HepG2 (cell line): Measurements from ENCODE around the gene ATP6V0D1. TPM values are rescaled to one million over a fixed set of nuclear protein-coding genes. Genes with fewer than 3 reads are reported as not detected.

ENCODE experiments used
- ESRRA ChIP-seq: sonication (generic); formaldehyde crosslinking; IDR thresholded peaks from 2 replicates; pipeline ENCODE4 v1.5.1; 2020; ENCODE audit warnings: mild to moderate bottlenecking, low read depth, missing genetic modification reagents
- ETV5 ChIP-seq: IDR thresholded peaks from 2 replicates; pipeline ENCODE4 v1.6.1; 2018; ENCODE audit warnings: missing biosample characterization, missing genetic modification reagents, inconsistent platforms, borderline replicate concordance
- EZH2 ChIP-seq: conservative IDR thresholded peaks from 2 replicates; pipeline ENCODE4 v1.6.1; 2012; ENCODE audit warnings: mild to moderate bottlenecking, low read depth, low read length, moderate library complexity
- FOXO1 ChIP-seq: sonication (generic); formaldehyde crosslinking; IDR thresholded peaks from 2 replicates; pipeline ENCODE4 v1.4.0; 2020; ENCODE audit warnings: missing genetic modification reagents
- MEIS1 ChIP-seq: sonication (generic); formaldehyde crosslinking; IDR thresholded peaks from 2 replicates; pipeline ENCODE4 v1.9.0; 2021; ENCODE audit warnings: mild to moderate bottlenecking, missing genetic modification reagents, moderate library complexity, borderline replicate concordance
- PHF8 ChIP-seq: sonication (generic); formaldehyde crosslinking; IDR thresholded peaks from 2 replicates; pipeline ENCODE4 v1.5.0; 2020; ENCODE audit warnings: missing genetic modification reagents
- SRY ChIP-seq: sonication (generic); formaldehyde crosslinking; IDR thresholded peaks from 2 replicates; pipeline ENCODE4 v1.8.0; 2022; ENCODE audit warnings: mild to moderate bottlenecking, missing genetic modification reagents
- SYNCRIP ChIP-seq: fragments of 200-400 bp; formaldehyde crosslinking; IDR thresholded peaks from 2 replicates; pipeline ENCODE4 v1.6.1; 2018; ENCODE audit warnings: mild to moderate bottlenecking, low read depth, low read length; ENCODE audit not compliant: insufficient read depth
- ZFY ChIP-seq: sonication (generic); formaldehyde crosslinking; IDR thresholded peaks from 2 replicates; pipeline ENCODE4 v1.4.0; 2020; ENCODE audit warnings: missing genetic modification reagents
- ZIK1 ChIP-seq: sonication (generic); formaldehyde crosslinking; IDR thresholded peaks from 2 replicates; pipeline ENCODE4 v1.5.0; 2020; ENCODE audit warnings: mild to moderate bottlenecking, low read depth, missing genetic modification reagents, borderline replicate concordance
- ZNF850 ChIP-seq: sonication (generic); formaldehyde crosslinking; conservative IDR thresholded peaks from 2 replicates; pipeline ENCODE4 v1.9.0; 2021; ENCODE audit warnings: mild to moderate bottlenecking, missing genetic modification reagents
- polyA plus RNA-seq, 8 experiments: library from polyadenylated mRNA; depleted of rRNA in 3 of 8; stranded (reverse) in 7 of 8; unstranded in 1 of 8; fragments of >200 nt; fragmentation: Illumina TruSeq in 4 of 8; extraction: Trizol in 4 of 8; gene quantifications; 2 replicates each; pipeline versions ENCODE4 v1.2.1 to v1.2.3, GENCODE V29; 2011 to 2016; ENCODE audit warnings: low read depth in 4 of 8, missing spikeins in 1 of 8, mixed read lengths in 1 of 8; ENCODE audit not compliant: insufficient read depth in 1 of 8
- total RNA-seq, 5 experiments: library from RNA; depleted of rRNA; stranded (reverse); fragments of >200 nt; fragmentation: Illumina TruSeq; extraction: Trizol; gene quantifications; 2 replicates each; pipeline ENCODE4 v1.2.3, GENCODE V29; 2016; ENCODE audit warnings: low read depth in 1 of 5
- TF ChIP-seq, protein P1 (sequence below): sonication (generic); formaldehyde crosslinking; IDR thresholded peaks from 2 replicates; pipeline ENCODE4 v1.4.0; 2020; ENCODE audit warnings: missing genetic modification reagents, borderline replicate concordance
- TF ChIP-seq, protein P2 (sequence below): sonication (generic); formaldehyde crosslinking; IDR thresholded peaks from 2 replicates; pipeline ENCODE4 v1.4.0; 2020; ENCODE audit warnings: mild to moderate bottlenecking, missing genetic modification reagents
- TF ChIP-seq, protein P3 (sequence below): sonication (generic); formaldehyde crosslinking; IDR thresholded peaks from 2 replicates; pipeline ENCODE4 v1.5.0; 2020; ENCODE audit warnings: missing genetic modification reagents
- TF ChIP-seq, protein P4 (sequence below): IDR thresholded peaks from 2 replicates; pipeline ENCODE4 v1.6.1; 2016; ENCODE audit warnings: missing genetic modification reagents, missing compliant biosample characterization
- TF ChIP-seq, protein P5 (sequence below): sonication (generic); formaldehyde crosslinking; IDR thresholded peaks from 2 replicates; pipeline ENCODE4 v1.4.0; 2020; ENCODE audit warnings: missing genetic modification reagents
- TF ChIP-seq, protein P6 (sequence below): IDR thresholded peaks from 2 replicates; pipeline ENCODE4 v1.6.1; 2016; ENCODE audit warnings: control low read depth
- TF ChIP-seq, protein P7 (sequence below): IDR thresholded peaks from 2 replicates; pipeline ENCODE4 v1.6.1; 2016; ENCODE audit warnings: missing biosample characterization, missing genetic modification reagents, low read depth

Gene ATP6V0D1
- total and polyA plus RNA-seq, 2 of the 13 experiments (the other 11 are each of a cell fraction or from before 2014, with no cell fraction given), result 51.1 to 61.3 TPM

DNA sequence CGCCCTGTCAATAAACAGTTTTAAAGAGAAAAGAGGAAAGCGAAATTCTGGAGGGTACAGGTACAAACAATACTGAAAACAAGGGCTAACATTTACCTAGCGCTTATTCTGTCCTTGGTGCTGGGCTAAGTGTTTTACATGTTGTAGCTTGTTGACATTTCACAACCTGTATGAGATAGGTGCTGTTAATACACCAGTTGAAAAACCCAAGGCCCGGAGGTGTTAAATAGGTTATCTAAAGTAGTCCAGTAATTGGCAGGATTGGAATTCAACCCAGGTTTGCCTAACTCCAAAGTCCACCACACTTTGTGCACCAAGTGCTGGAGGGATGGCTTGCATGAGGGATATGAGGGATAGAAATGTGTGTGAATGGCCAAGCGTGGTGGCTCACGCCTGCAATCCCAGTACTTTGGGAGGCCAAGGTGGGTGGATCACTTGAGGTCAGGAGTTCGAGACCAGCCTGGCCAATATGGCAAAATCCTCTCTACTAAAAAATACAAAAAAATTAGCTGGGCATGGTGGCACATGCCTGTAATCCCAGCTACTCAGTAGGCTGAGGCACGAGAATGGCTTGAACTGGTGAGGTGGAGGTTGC lies 2.9 kb downstream of the ATP6V0D1 start (continued):
- TF ChIP-seq, protein P1, sequence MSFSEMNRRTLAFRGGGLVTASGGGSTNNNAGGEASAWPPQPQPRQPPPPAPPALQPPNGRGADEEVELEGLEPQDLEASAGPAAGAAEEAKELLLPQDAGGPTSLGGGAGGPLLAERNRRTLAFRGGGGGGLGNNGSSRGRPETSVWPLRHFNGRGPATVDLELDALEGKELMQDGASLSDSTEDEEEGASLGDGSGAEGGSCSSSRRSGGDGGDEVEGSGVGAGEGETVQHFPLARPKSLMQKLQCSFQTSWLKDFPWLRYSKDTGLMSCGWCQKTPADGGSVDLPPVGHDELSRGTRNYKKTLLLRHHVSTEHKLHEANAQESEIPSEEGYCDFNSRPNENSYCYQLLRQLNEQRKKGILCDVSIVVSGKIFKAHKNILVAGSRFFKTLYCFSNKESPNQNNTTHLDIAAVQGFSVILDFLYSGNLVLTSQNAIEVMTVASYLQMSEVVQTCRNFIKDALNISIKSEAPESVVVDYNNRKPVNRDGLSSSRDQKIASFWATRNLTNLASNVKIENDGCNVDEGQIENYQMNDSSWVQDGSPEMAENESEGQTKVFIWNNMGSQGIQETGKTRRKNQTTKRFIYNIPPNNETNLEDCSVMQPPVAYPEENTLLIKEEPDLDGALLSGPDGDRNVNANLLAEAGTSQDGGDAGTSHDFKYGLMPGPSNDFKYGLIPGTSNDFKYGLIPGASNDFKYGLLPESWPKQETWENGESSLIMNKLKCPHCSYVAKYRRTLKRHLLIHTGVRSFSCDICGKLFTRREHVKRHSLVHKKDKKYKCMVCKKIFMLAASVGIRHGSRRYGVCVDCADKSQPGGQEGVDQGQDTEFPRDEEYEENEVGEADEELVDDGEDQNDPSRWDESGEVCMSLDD (CRISPR knock-in tag), result no peak
- TF ChIP-seq, protein P2, sequence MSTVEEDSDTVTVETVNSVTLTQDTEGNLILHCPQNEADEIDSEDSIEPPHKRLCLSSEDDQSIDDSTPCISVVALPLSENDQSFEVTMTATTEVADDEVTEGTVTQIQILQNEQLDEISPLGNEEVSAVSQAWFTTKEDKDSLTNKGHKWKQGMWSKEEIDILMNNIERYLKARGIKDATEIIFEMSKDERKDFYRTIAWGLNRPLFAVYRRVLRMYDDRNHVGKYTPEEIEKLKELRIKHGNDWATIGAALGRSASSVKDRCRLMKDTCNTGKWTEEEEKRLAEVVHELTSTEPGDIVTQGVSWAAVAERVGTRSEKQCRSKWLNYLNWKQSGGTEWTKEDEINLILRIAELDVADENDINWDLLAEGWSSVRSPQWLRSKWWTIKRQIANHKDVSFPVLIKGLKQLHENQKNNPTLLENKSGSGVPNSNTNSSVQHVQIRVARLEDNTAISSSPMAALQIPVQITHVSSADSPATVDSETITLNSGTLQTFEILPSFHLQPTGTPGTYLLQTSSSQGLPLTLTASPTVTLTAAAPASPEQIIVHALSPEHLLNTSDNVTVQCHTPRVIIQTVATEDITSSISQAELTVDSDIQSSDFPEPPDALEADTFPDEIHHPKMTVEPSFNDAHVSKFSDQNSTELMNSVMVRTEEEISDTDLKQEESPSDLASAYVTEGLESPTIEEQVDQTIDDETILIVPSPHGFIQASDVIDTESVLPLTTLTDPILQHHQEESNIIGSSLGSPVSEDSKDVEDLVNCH (CRISPR knock-in tag), result no peak
- TF ChIP-seq, protein P3, sequence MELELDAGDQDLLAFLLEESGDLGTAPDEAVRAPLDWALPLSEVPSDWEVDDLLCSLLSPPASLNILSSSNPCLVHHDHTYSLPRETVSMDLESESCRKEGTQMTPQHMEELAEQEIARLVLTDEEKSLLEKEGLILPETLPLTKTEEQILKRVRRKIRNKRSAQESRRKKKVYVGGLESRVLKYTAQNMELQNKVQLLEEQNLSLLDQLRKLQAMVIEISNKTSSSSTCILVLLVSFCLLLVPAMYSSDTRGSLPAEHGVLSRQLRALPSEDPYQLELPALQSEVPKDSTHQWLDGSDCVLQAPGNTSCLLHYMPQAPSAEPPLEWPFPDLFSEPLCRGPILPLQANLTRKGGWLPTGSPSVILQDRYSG, result no peak
- TF ChIP-seq ZNF850 (CRISPR knock-in tag), result no peak
- no peak for TF ChIP-seq SYNCRIP
- TF ChIP-seq, protein P4, sequence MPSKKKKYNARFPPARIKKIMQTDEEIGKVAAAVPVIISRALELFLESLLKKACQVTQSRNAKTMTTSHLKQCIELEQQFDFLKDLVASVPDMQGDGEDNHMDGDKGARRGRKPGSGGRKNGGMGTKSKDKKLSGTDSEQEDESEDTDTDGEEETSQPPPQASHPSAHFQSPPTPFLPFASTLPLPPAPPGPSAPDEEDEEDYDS (CRISPR knock-in tag), result no peak
- no peak for TF ChIP-seq EZH2
- TF ChIP-seq, protein P5, sequence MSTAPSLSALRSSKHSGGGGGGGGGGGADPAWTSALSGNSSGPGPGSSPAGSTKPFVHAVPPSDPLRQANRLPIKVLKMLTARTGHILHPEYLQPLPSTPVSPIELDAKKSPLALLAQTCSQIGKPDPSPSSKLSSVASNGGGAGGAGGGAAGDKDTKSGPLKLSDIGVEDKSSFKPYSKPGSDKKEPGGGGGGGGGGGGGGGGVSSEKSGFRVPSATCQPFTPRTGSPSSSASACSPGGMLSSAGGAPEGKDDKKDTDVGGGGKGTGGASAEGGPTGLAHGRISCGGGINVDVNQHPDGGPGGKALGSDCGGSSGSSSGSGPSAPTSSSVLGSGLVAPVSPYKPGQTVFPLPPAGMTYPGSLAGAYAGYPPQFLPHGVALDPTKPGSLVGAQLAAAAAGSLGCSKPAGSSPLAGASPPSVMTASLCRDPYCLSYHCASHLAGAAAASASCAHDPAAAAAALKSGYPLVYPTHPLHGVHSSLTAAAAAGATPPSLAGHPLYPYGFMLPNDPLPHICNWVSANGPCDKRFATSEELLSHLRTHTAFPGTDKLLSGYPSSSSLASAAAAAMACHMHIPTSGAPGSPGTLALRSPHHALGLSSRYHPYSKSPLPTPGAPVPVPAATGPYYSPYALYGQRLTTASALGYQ (CRISPR knock-in tag), result no peak
- no peak for TF ChIP-seq MEIS1 (CRISPR knock-in tag)
- TF ChIP-seq ZIK1 (CRISPR knock-in tag), result no peak
- TF ChIP-seq FOXO1, result no peak
- TF ChIP-seq ESRRA (CRISPR knock-in tag), result no peak
- TF ChIP-seq, protein P6, sequence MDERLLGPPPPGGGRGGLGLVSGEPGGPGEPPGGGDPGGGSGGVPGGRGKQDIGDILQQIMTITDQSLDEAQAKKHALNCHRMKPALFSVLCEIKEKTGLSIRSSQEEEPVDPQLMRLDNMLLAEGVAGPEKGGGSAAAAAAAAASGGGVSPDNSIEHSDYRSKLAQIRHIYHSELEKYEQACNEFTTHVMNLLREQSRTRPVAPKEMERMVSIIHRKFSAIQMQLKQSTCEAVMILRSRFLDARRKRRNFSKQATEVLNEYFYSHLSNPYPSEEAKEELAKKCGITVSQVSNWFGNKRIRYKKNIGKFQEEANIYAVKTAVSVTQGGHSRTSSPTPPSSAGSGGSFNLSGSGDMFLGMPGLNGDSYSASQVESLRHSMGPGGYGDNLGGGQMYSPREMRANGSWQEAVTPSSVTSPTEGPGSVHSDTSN (CRISPR knock-in tag), result no peak
- no peak for TF ChIP-seq PHF8 (CRISPR knock-in tag)
- no peak for TF ChIP-seq ZFY (CRISPR knock-in tag)
- no peak for TF ChIP-seq SRY (CRISPR knock-in tag)
- TF ChIP-seq, protein P7, sequence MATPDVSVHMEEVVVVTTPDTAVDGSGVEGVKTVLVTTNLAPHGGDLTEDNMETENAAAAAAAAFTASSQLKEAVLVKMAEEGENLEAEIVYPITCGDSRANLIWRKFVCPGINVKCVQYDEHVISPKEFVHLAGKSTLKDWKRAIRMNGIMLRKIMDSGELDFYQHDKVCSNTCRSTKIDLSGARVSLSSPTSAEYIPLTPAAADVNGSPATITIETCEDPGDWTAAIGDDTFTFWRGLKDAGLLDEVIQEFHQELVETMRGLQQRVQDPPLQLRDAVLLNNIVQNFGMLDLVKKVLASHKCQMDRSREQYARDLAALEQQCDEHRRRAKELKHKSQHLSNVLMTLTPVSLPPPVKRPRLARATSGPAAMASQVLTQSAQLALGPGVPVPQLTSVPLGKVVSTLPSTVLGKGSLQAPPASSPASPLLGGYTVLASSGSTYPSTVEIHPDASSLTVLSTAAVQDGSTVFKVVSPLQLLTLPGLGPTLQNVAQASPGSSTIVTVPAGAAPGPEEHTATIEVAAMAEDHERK (CRISPR knock-in tag), result no peak
- TF ChIP-seq ETV5 (CRISPR knock-in tag), result no peak
